Measurements from ENCODE around the gene RBMY1D.
"Not testable (repeated sequence)": the region's sequence is repeated elsewhere in the genome, so short reads cannot be mapped to it uniquely, and the experiment has no call there.

Gene RBMY1D

DNA sequence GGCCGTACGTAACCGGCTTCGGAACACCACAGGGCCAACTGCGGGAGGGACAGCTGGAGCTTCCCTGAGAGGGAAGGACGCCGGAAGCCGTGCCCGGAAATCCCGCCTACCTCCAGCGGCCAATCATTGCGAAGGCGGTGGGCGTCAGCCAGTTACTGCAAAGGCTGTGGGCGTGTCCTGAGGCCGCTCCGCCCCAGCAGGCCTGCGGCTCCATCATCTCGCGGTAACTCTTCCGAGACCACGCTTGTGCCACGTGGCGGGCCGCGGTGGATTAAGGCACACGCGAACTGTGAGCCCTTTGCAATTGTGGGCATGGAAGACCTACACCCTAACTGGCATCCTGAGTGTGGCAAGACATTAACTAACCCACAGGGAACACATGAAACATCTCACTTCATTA is at the start of gene RBMY1D:
RBMY1D (minus strand) TSS at position 101 of the 400 bp plus-strand sequence. CDS start 2,013 bp downstream, outside the sequence.
- FAIRE-seq = not testable (repeated sequence)

DNA sequence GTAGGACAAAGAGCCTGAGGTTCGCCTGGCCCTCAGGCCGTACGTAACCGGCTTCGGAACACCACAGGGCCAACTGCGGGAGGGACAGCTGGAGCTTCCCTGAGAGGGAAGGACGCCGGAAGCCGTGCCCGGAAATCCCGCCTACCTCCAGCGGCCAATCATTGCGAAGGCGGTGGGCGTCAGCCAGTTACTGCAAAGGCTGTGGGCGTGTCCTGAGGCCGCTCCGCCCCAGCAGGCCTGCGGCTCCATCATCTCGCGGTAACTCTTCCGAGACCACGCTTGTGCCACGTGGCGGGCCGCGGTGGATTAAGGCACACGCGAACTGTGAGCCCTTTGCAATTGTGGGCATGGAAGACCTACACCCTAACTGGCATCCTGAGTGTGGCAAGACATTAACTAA is 23.6 kb upstream of the RBMY1D start, which contains the start of gene RBMY1E:
RBMY1E (minus strand) TSS at position 101 of the 400 bp plus-strand sequence. CDS start 1,978 bp downstream, outside the sequence.
- FAIRE-seq = not testable (repeated sequence)

DNA sequence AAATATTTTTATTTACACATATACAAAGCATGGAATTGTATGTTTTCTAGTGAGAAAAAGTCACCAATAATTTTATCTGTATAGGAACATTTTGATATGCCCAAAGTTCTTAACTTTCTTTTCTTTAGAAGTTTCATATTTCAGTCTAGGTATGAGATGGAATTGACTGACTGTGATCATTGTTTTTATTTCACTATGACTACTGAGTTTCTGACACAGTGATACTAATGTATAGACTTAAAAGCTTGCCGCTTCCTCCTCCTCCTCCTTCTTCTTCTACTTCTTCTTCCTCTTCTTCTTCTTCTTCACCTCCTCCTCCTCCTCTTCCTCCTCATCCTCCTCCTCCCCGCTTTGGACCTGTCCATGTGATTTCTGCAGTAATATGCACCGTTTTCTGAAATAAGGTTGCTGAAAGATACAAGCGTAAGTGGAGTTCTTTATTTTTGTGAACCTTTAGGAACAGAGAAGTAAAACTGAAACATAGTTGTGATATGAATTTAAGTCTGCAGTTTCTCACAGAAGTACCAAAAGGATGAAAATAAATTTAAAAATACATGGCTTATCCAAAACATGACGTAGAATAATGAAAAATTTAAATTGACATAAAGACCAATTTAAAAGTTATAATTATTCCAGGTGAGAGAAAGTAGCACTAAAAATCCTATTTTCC is 24.8 kb downstream of the RBMY1D start:
- not testable (repeated sequence) for FAIRE-seq

DNA sequence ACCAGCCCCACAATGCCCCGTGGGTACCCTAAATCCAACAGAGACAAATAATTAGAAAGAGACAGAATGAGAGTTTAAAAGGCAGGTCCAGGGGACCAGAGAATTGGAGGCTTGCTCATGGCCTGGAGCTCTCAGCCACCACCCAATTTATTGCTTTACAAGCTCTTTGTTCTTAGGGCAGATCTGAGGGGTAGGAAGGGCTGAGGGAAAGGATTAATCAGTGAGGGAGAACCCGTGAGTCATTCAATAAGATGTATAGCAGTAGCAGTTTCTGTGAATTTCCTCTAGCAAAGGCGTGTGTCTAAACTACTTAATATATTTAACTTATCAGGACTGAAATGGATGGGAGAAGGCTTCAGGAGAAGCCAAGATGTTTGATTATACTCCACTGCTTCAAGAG is 48.8 kb downstream of the RBMY1D start:
- FAIRE-seq = no peak

DNA sequence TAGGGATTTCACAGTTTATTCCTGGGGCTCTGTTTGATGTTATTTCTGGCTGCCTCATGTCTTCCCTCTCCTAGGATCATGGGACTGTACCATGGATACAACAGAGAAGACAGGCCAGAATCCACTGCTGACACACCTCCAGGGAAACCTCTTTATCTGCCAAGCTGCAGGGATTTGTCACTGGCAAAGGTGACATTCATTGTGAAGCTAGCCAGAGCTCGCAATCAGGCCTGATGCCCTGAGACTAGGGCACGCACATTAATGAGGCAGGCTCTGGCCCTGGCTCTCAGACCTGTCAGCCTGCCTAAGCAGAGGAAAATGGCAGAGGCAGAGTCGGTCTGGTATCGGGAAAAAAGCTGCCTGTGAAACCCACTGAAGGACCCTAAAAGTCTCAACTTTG is 52.2 kb downstream of the RBMY1D start:
- FAIRE-seq = no peak

DNA sequence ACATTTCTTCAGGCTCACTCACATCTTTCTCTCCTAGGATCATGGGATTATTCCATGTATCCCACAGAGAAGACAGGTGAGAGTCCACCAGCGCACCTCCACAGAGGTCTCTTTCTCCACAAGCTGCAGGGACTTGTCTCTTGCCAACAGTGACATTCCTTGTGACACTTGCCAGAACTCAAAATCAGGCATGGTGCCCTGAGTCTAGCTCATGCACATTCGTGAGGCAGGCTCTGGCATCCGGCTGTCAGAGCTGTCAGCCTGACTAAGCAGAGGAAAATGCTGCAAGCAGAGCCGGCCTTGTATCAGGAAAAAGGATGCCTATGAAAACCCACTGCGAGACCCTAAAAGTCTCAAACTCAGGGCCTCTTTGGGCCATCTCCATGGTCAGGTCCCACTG is 54.8 kb downstream of the RBMY1D start:
- no peak for FAIRE-seq

DNA sequence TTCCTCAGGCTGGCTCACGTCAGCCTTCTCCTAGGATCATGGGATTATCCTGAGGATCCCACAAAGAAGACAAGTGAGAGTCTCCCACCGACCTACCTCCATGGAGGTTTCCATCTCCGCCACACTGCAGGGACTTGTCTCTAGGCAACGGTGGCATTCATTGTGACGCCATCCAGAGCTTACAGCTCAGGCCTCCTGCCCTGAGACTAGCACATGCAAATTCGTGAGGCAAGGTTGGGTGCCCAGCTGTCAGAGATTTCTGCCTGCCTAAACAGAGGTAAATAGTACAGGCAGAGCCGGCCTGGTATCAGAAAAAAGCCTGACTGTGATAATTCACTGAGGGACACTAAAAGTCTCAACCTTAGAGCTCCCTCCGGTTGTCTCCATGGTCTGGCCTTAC is 58.0 kb downstream of the RBMY1D start:
- no peak for FAIRE-seq

DNA sequence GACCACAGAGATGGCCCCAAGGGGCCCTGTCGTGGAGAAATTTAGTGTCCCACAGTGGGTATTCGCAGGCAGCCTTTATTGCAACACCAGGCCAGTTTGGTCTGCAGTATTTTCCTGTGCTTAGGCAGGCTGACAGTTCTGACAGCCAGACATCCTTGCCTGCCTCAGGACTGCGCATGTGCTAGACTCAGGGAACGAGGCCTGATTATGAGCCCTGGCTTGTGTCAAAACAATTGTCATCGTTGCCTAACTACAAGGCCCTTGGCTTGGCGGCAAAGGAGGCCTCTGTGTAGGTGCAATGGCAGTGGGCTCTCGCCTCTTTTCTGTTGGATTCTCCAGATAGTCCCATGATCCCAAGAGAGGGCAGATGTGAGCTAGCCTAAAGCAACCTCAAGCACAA is 59.3 kb downstream of the RBMY1D start:
- FAIRE-seq = no peak
